ENCODE data around the gene FLNA.
"Not testable (repeated sequence)": the region's sequence is repeated elsewhere in the genome, so short reads cannot be mapped to it uniquely, and the experiment has no call there.

The FLNA gene

GRCh38 chrX:154359362-154360154, 14.9 kb downstream of the FLNA start:
- no peak for DNase-seq (ENCODE audit: low read depth in 4 of 4, low spot score in 1 of 4)

DNA sequence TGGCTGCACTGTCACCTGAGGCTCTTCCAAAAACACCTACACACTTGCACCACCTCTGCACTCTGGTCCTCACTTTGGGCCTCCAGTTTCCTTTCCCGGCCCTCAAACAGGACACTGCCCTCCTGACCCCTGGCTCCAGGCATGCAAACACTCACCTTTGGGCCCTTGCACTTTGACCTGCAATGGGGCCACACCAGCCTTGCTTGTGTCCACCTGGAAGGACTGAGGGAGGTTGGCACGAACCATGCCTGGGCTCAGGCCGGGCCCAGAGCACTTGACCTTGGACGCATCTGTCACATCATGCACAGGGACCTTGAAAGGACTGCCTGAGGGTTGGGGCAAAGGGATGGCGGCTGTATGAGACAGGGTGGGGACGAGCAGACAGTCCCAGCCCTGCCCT, 15.6 kb downstream of the FLNA start:
- no peak for DNase-seq (ENCODE audit: low read depth in 4 of 4, low spot score in 1 of 4)

DNA sequence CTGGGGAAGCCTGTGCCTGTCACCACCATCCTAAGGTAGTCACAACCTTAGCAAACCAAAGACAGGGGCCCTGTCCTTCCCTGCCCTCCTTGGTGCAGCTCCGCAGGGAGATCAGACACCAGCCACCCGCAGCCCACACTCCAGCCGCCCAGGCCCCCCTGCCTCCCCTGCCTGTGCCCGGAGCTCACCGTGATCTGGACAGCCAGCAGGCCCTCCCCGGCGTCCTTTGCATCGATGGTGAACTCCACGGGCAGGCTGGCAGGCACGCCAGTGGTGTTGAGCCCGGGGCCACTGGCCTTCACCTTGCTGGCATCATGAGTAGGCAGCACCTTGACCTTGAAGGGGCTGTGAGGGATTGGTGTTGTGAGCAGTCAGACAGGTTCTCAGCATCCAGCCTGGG, 16.4 kb downstream of the FLNA start:
- DNase-seq (ENCODE audit: low read depth in 4 of 4, low spot score in 1 of 4), result no peak

DNA sequence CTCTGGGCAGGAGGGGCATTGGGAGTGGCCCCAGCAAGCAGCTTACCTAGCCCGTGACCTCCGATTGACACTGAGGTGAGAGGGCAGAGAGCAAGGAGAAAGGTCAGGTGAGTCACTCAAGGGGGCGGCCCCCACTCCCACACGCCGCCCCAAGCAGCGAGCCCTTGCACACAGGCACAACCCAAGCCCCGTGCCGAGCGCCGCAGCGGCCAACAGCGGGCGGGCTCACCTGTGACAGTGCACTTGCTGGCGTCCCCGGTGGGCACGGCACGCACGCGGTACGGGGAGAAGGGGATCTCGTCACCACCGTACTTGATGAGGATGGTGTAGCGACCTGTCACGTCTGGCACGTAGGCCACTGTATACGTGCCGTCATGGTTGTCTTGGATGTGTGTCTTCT, 17.2 kb downstream of the FLNA start:
- no peak for DNase-seq (ENCODE audit: low read depth in 4 of 4, low spot score in 1 of 4)

DNA sequence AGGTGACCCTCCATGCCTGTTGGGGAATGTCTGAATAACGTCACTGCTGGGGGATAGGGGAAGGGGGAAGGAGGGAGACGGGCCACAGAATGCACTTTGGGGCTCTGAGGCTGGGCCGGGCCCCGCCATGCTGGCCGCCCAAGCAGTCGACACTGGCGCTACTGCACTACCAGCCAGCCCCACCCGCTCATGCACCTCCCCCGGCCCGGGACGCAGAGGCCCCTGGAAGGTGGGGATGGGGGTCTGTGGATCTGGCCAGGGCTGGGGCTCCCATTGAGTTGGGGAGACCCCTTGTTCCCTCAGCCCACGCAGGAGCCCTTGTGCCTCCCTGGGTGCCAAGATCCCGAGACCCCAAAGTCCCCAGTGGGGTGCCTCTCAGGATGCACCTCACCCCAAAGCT, 17.8 kb downstream of the FLNA start:
- no peak for DNase-seq (ENCODE audit: low read depth in 4 of 4, low spot score in 1 of 4)

DNA sequence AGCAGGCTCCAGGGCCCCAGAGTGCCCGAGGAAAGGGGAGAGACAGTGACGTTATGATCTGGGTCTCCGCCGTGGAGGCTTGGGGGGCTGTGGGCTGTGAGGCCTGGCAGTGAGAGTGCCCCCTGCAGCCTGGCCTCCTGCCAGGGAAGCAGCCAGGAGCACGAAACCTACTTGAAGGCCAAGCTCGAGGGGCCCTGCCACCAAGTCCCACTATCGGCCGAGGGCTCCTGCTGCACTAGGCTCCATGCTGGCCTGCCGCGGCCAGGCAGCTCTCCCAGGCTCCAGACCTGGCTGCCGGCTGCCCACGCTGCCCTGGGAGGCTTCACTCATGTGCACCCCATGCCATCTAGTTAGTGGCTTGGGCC, 18.7 kb downstream of the FLNA start:
- DNase-seq (ENCODE audit: low read depth in 4 of 4, low spot score in 1 of 4), result no peak

DNA sequence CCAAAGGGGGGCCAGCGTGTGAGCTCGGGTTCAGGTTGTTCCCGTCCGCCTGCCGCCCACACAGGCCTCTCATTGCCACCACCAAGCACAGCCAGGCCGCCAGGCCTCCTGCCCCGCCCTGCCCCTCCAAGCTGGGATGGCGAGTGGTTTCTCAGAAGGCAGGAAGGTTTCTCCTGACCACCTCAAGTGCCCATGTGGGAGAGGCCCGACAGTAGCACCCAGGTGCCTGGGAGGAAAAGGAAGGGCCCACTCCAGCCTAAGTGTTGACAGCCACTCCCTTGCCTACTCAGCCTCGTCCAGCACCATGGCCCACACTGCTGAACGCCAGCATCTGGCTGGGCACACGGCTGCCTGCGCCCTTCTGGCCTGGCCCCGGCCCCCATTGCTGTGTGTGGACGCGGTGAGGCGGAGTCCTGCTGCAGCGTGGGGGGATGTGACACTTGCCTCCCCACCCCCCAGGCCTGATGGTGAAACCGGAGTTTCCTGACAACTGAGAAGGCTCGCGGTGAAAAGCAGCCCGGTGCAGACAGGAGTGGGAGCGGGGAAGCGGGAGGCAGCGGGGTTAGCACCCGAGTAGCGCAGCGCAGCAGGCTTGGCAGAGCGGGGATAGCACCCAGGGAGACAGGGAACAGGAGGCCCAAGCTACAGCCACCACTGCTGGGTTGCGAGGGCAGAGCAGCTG, 19.2 kb downstream of the FLNA start:
- no peak for DNase-seq (ENCODE audit: low read depth in 4 of 4, low spot score in 1 of 4)

DNA sequence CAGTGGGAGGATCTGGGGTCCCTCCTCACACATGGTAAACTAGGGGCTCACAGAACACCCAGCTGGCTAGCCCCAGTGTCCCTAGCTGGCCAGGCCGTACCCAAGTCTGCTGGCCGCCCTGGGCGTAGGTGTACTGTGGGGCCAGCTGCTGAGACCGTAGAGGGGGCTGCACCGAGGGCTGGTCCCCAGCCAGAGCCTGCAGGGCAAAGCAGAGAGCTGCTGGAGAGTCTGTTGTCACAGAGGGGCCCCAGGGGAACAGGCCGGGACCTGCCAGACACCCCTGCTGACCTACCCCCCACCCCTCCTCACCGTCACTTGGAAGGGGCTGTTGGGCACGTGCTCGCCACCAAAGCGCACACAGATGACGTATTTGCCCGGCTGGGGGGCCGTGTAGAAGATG, 19.9 kb downstream of the FLNA start:
- DNase-seq (ENCODE audit: low read depth in 4 of 4, low spot score in 1 of 4), result no peak

- no peak for DNase-seq (ENCODE audit: low read depth in 4 of 4, low spot score in 1 of 4)
Measured at GRCh38 chrX:154354013-154354412, 20.4 kb downstream of the FLNA start.

GRCh38 chrX:154353172-154353843, 21.1 kb downstream of the FLNA start:
- DNase-seq (ENCODE audit: low read depth in 4 of 4, low spot score in 1 of 4), result no peak

GRCh38 chrX:154352466-154352865, 22.0 kb downstream of the FLNA start:
- no peak for DNase-seq (ENCODE audit: low read depth in 4 of 4, low spot score in 1 of 4)

- no peak for DNase-seq (ENCODE audit: low read depth in 4 of 4, low spot score in 1 of 4)
Measured at GRCh38 chrX:154352012-154352401, 22.4 kb downstream of the FLNA start.

- no peak for DNase-seq (ENCODE audit: low read depth in 4 of 4, low spot score in 1 of 4)
Measured at GRCh38 chrX:154351183-154352011, 23.0 kb downstream of the FLNA start.

- no peak for DNase-seq (ENCODE audit: low read depth in 4 of 4, low spot score in 1 of 4)
Measured at GRCh38 chrX:154350429-154351182, 23.8 kb downstream of the FLNA start.

DNA sequence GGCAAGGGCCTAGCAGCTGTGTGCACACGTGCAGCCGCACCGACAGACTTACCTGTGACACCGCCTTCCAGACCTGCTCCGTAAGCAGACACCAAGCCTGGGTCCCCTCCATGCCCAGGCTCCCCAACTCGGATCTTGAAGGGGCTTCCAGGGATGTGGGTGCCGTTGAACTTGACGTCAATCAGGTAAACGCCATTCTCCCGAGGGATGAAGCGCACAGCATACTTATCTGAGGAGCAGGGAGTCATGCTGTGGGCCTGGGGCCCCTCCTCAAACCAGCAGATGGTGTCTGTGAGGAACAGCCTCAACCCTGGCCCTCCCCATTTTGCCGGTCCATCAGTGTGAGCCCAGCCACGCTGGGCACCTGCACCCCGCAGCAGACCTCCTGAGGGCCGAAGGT, 24.5 kb downstream of the FLNA start:
- no peak for DNase-seq (ENCODE audit: low read depth in 4 of 4, low spot score in 1 of 4)

- no peak for DNase-seq (ENCODE audit: low read depth in 4 of 4, low spot score in 1 of 4)
Measured at GRCh38 chrX:154349359-154349935, 25.0 kb downstream of the FLNA start.

DNA sequence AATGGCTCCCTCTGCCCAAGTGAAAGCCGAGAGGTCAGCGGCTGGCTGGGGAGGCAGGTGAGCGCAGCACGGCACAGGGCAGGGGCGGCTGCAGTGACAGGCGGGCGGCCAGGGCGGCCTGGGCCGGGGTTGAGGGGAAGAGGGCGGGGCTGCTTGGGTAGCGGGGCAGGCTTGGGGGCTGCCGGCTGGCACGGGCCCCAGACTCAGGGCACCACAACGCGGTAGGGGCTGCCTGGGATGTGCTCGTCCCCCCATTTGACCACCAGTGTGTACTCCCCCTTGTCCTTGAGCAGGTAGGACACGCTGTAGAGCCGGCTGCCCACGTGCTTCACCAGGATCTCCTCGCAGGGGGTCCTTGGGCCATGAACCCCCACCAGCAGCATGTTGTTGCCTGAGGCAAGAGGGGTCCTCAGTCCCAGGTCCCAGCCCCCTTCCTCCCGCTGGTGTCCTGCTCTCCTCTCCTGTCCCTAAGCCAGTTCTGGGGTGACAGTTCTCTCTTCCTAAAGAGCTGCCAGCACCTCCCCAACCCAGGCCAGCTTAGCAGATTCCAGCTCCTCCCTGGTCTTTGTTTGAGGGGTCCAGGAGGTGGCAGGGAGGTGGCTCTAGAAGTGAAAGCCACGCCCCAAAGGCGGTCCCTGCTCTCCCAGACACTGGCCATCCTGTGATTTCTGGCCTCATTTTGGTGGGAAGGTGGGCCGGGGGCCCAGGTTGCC, 25.6 kb downstream of the FLNA start:
- no peak for DNase-seq (ENCODE audit: low read depth in 4 of 4, low spot score in 1 of 4)

DNA sequence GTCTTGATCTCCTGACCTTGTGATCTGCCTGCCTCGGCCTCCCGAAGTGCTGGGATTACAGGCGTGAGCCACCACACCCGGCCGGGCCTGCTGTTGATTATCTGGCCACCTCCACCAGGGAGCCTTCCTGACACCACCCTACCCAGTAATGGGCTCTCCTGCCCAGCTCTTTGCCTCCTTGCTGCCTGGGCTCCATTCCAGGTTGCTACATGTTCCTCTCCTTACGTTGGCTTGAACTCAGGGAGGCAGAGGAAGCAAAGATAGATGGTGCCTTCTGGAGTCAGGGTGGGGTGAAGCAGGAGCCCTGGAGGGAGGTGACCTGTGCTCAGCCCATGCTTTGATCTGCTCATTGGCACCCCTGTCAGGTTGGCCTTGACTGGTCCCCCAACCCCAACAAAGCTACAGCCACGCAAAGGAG, 26.3 kb downstream of the FLNA start:
- no peak for DNase-seq (ENCODE audit: low read depth in 4 of 4, low spot score in 1 of 4)

GRCh38 chrX:154343620-154344019, 30.8 kb downstream of the FLNA start:
- DNase-seq (ENCODE audit: low read depth in 4 of 4, low spot score in 1 of 4), result not testable (repeated sequence)

GRCh38 chrX:154343063-154343462, 31.4 kb downstream of the FLNA start:
- not testable (repeated sequence) for DNase-seq (ENCODE audit: low read depth in 4 of 4, low spot score in 1 of 4)

Data from stimulated activated CD4-positive, alpha-beta T cell treated with anti-CD3 and anti-CD28 coated beads, Interleukin-1b, Interleukin-23, amount 100 ng/mL, for 24 hours (primary cell).